Activated CD8-positive, alpha-beta memory T cell treated with anti-CD3 and anti-CD28 coated beads for 48 hours (primary cell): ENCODE data around the gene LPO.

Source experiments
- DNase-seq, 3 experiments: peaks; one replicate each; pipeline ENCODE4 v3.0.0-alpha.2; 2020; ENCODE audit warnings: low read depth in 2 of 3, low spot score in 2 of 3

LPO gene

GRCh38 chr17:58229384-58229783, 9.0 kb upstream of the LPO start:
- no peak for DNase-seq

- DNase-seq = no peak
These were observed 8.5 kb upstream of the LPO start for GRCh38 chr17:58229881-58230280.

GRCh38 chr17:58231641-58232040, 6.7 kb upstream of the LPO start:
- DNase-seq = no peak

- no peak for DNase-seq
These were observed 5.7 kb upstream of the LPO start for GRCh38 chr17:58232707-58233156.

- no peak for DNase-seq
These were observed 4.8 kb upstream of the LPO start for GRCh38 chr17:58233543-58233942.

GRCh38 chr17:58234512-58234911, 3.9 kb upstream of the LPO start:
- no peak for DNase-seq

GRCh38 chr17:58235821-58236220, 2.6 kb upstream of the LPO start:
- no peak for DNase-seq

GRCh38 chr17:58236394-58236793, 2.0 kb upstream of the LPO start:
- DNase-seq = no peak

- DNase-seq = no peak
These were observed 1.6 kb downstream of the LPO start for GRCh38 chr17:58239987-58240386.

GRCh38 chr17:58242171-58242784, 3.9 kb downstream of the LPO start:
- no peak for DNase-seq

GRCh38 chr17:58244963-58245362, 6.6 kb downstream of the LPO start:
- DNase-seq = no peak

GRCh38 chr17:58245428-58246103, 7.2 kb downstream of the LPO start:
- DNase-seq = no peak

- DNase-seq = no peak
These were observed 7.8 kb downstream of the LPO start for GRCh38 chr17:58246104-58246740.

GRCh38 chr17:58246781-58247180, 8.4 kb downstream of the LPO start:
- DNase-seq = no peak

GRCh38 chr17:58247511-58248363, 9.4 kb downstream of the LPO start:
- no peak for DNase-seq

GRCh38 chr17:58248955-58249269, 10.5 kb downstream of the LPO start:
- no peak for DNase-seq

- peak; percentile 52 to 70 (median 64) for DNase-seq
These were observed 11.1 kb downstream of the LPO start for GRCh38 chr17:58249270-58250133.

GRCh38 chr17:58250344-58251011, 12.1 kb downstream of the LPO start:
- DNase-seq = no peak

- DNase-seq = no peak
These were observed 13.8 kb downstream of the LPO start for GRCh38 chr17:58252141-58252540.

- DNase-seq = no peak
These were observed 14.7 kb downstream of the LPO start for GRCh38 chr17:58253082-58253481.
